CD4-positive, alpha-beta memory T cell (primary cell): ENCODE results near the gene PDE4D. TPM values are rescaled to one million over a fixed set of nuclear protein-coding genes. Genes with fewer than 3 reads are reported as not detected.
A peak's percentile ranks its signal among the peaks of the same experiment; 100 is the strongest.

Experiments used
- CTCF ChIA-PET: fragments of 350-600 bp; sonication (Branson Sonifier 250); formaldehyde crosslinking; loops from one replicate; lab custom pipeline; 2021; ENCODE audit warnings: inconsistent platforms; ENCODE audit not compliant: partially characterized antibody; lab: Charles Lee
- POLR2A ChIA-PET: fragments of 350-600 bp; sonication (Branson Sonifier 250); formaldehyde crosslinking; loops from one replicate; lab custom pipeline; 2021; ENCODE audit not compliant: partially characterized antibody; lab: Charles Lee
- DNase-seq, 5 donors: peaks; one replicate each; pipeline versions ENCODE4 v3.0.0 to v3.0.0-alpha.2; 2020 to 2022; ENCODE audit warnings: mixed read lengths in 1 of 5
- H3K27ac ChIP-seq: one replicate; pipeline ENCODE4 v1.7.0; 2013; ENCODE audit warnings: low read depth, low read length
- H3K27me3 ChIP-seq: 2 replicates; pipeline ENCODE4 v1.7.0; 2013; ENCODE audit warnings: mild to moderate bottlenecking, low read length, moderate library complexity; ENCODE audit not compliant: insufficient read depth
- H3K36me3 ChIP-seq: 2 replicates; pipeline ENCODE4 v1.7.0; 2013; ENCODE audit warnings: mild to moderate bottlenecking, low read length, moderate library complexity; ENCODE audit not compliant: insufficient read depth
- H3K4me1 ChIP-seq: 2 replicates; pipeline ENCODE4 v1.7.0; 2013; ENCODE audit warnings: mild to moderate bottlenecking, low read length, moderate library complexity; ENCODE audit not compliant: insufficient read depth
- H3K4me3 ChIP-seq, 2 donors: one replicate each; pipeline ENCODE4 v1.7.0; 2013; ENCODE audit warnings: low read length in 2 of 2, mild to moderate bottlenecking in 1 of 2
- H3K9me3 ChIP-seq, 2 donors: one replicate each; pipeline ENCODE4 v1.7.0; 2013; ENCODE audit warnings: low read length in 2 of 2, control low read depth in 1 of 2; ENCODE audit not compliant: control insufficient read depth in 1 of 2
- H3K27ac Mint-ChIP-seq, 7 donors: one replicate each; pipeline ENCODE4 v1.8.0; 2020 to 2021; ENCODE audit warnings: mixed read lengths in 7 of 7, mild to moderate bottlenecking in 6 of 7, inconsistent platforms in 3 of 7, moderate library complexity in 3 of 7
- H3K27me3 Mint-ChIP-seq, 2 donors: one replicate each; pipeline ENCODE4 v1.8.0; 2020 to 2021; ENCODE audit warnings: mixed read lengths in 2 of 2
- H3K36me3 Mint-ChIP-seq, 2 donors: one replicate each; pipeline ENCODE4 v1.8.0; 2020 to 2021; ENCODE audit warnings: mixed read lengths in 2 of 2, inconsistent platforms in 1 of 2, mild to moderate bottlenecking in 1 of 2
- H3K4me1 Mint-ChIP-seq, 4 donors: one replicate each; pipeline ENCODE4 v1.8.0; 2020 to 2021; ENCODE audit warnings: mixed read lengths in 4 of 4, mild to moderate bottlenecking in 1 of 4
- H3K4me3 Mint-ChIP-seq, 8 donors: one replicate each; pipeline ENCODE4 v1.8.0; 2020 to 2021; ENCODE audit warnings: mixed read lengths in 8 of 8, mild to moderate bottlenecking in 7 of 8, moderate library complexity in 6 of 8, inconsistent platforms in 3 of 8
- H3K9me3 Mint-ChIP-seq, 8 donors: one replicate each; pipeline ENCODE4 v1.8.0; 2020 to 2021; ENCODE audit warnings: mixed read lengths in 8 of 8, mild to moderate bottlenecking in 5 of 8, inconsistent platforms in 3 of 8, moderate library complexity in 1 of 8
- intact Hi-C: fragments of 100-400 bp; cut with micrococcal nuclease; formaldehyde crosslinking; loops from one replicate; pipeline ENCODE4 v1.15.1; 2023
- polyA plus RNA-seq, 2 donors: library from polyadenylated mRNA; unstranded; fragments of 300-500 nt; fragmentation: Illumina TruSeq; gene quantifications; one replicate each; pipeline ENCODE4 v1.2.3, GENCODE V29; 2021
- total RNA-seq, 2 experiments: library from RNA; stranded (reverse); gene quantifications; one replicate each; pipeline ENCODE4 v1.2.3, GENCODE V29; 2021

Gene PDE4D
- total and polyA plus RNA-seq, 4 experiments from 2014 or later, result 12.3 to 49.7 (median 30.3) TPM

DNA sequence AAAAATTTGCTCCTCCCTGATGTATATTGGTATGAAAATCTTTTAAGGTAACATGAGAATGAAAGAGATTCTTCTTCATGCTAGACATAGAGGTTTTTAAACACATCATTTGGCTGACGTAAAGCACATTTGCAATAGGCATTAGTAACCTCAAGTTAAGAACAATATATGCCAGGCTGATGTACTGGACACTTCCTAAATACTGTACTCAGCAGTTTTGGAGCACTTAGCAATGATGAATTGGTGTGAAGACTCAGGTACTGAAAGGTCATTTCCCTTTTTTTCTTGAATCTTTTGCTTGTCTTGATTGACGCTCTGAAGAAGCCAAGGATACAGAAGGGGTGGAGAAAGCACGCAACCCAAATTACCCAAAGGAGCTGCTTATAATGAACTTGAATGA is 322.5 kb downstream of the PDE4D start:
- Mint-ChIP-seq H3K27me3 (no peaks in the 10 kb centered on the region), H3K27ac (no peak overlapping the region), H3K4me1 (no peaks in the 10 kb centered on the region), H3K9me3 (peaks cover 0 to 2% (median 0%) of the 10 kb centered on the region in 8 donors), H3K4me3 (no peak overlapping the region), H3K36me3 (no peaks in the 10 kb centered on the region)
- DNase-seq, result no peak
- Histone ChIP-seq H3K27ac (no peak overlapping the region), H3K4me1 (no peaks in the 10 kb centered on the region), H3K36me3 (no peaks in the 10 kb centered on the region), H3K4me3 (no peak overlapping the region), H3K9me3 (no peaks in the 10 kb centered on the region), H3K27me3 (no peaks in the 10 kb centered on the region)
- ChIA-PET CTCF (no interaction called here), POLR2A (no interaction called here)
- intact Hi-C loops, result no loop called here

DNA sequence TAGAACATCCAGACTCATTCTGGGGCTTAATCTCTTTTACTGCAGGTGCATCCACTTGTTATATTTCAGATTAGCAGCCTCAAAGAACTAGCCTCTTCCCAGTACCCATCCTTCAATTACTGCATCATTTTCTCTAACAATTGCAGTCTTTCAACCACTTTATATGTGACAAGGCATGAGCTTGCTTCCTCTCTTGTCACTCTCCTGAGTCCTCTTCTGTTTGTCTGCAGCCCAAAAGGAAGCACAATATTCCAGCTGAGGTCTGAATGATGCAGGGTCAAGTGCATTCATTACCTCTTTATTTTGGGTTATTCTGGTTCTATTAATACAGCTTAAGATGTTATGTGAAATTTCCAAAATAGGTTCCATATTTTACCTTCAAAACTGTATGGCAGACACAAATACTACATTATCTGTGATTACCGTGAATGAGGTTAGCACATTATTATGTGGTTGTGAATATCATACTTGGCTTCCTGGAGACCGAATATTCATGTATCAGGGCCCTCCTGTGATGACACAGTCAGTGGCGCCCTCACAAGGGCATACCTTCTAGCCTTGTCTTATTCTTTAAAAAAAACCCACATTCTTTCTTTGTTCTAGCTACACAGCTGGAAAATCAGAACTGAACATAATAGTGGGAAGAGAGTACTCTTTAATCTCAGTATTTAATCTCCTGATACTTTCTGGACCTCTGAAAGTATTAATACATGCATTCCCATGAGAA is 323.8 kb downstream of the PDE4D start:
- Histone ChIP-seq H3K36me3 (no peaks in the 10 kb centered on the region), H3K4me1 (no peaks in the 10 kb centered on the region), H3K27me3 (no peaks in the 10 kb centered on the region), H3K4me3 (no peak overlapping the region), H3K9me3 (no peaks in the 10 kb centered on the region), H3K27ac (no peak overlapping the region)
- DNase-seq, result no peak
- no peak overlapping the region for H3K4me3 Mint-ChIP-seq
- CTCF ChIA-PET, result no interaction called here
- POLR2A ChIA-PET, result no interaction called here
- no peak overlapping the region for H3K27ac Mint-ChIP-seq
- H3K9me3 Mint-ChIP-seq, result peaks cover 0 to 2% (median 0%) of the 10 kb centered on the region in 8 donors
- no peaks in the 10 kb centered on the region for H3K36me3 Mint-ChIP-seq
- no peaks in the 10 kb centered on the region for H3K4me1 Mint-ChIP-seq
- intact Hi-C loops, result no loop called here
- no peaks in the 10 kb centered on the region for H3K27me3 Mint-ChIP-seq

DNA sequence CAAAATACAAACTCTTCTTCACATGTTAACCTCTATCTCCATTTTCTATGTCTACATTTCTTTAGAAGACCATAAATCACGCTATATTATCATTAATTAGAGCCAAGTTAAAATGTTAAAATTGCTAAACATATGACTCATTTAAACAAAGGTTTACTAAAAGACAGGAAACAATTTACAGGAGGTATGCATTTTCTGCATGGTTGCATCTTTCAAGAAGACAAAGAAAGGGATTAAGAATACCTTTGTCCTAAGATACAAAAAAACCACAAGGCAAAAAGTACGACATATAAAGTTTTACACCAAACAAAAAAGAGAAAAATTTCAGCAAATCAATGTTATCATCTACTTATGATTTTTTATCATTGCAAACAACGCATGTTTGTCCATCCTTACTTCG is 324.4 kb downstream of the PDE4D start:
- POLR2A ChIA-PET, result no interaction called here
- H3K4me3 Mint-ChIP-seq, result no peak overlapping the region
- no peaks in the 10 kb centered on the region for H3K36me3 Mint-ChIP-seq
- Histone ChIP-seq H3K27me3 (no peaks in the 10 kb centered on the region), H3K27ac (no peak overlapping the region), H3K4me3 (no peak overlapping the region), H3K4me1 (no peaks in the 10 kb centered on the region), H3K36me3 (no peaks in the 10 kb centered on the region), H3K9me3 (no peaks in the 10 kb centered on the region)
- H3K27ac Mint-ChIP-seq, result no peak overlapping the region
- CTCF ChIA-PET, result no interaction called here
- H3K9me3 Mint-ChIP-seq, result peaks cover 0 to 2% (median 0%) of the 10 kb centered on the region in 8 donors
- intact Hi-C loops, result no loop called here
- H3K27me3 Mint-ChIP-seq, result no peaks in the 10 kb centered on the region
- H3K4me1 Mint-ChIP-seq, result no peaks in the 10 kb centered on the region
- DNase-seq, result no peak

DNA sequence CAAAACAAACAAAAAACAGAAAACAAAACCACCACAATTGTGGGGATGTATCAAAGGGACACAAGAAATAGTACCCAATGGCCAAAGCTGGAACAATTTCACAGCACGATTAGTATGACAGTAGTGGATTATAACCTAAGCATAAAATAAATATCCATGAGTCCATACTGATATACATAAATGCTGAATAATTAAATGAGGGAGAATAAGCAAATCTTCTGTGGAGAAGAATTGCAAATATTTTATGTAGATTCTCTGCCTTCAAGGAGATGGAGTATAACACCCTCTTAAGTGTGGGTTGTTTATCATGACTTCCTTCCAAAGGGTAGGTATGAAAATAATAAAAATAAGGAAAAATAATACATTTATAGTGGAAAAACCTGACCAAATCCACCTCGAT is 325.4 kb downstream of the PDE4D start:
- H3K4me3 ChIP-seq, result no peak overlapping the region
- H3K9me3 Mint-ChIP-seq, result peaks cover 0 to 2% (median 0%) of the 10 kb centered on the region in 8 donors
- no peak overlapping the region for H3K27ac ChIP-seq
- no peak for DNase-seq
- H3K36me3 ChIP-seq, result no peaks in the 10 kb centered on the region
- no peaks in the 10 kb centered on the region for H3K4me1 ChIP-seq
- ChIA-PET POLR2A (no interaction called here), CTCF (no interaction called here)
- H3K4me3 Mint-ChIP-seq, result no peak overlapping the region
- H3K27ac Mint-ChIP-seq, result no peak overlapping the region
- intact Hi-C loops, result no loop called here
- no peaks in the 10 kb centered on the region for H3K9me3 ChIP-seq
- H3K27me3 Mint-ChIP-seq, result no peaks in the 10 kb centered on the region
- H3K4me1 Mint-ChIP-seq, result no peaks in the 10 kb centered on the region
- H3K36me3 Mint-ChIP-seq, result no peaks in the 10 kb centered on the region
- H3K27me3 ChIP-seq, result no peaks in the 10 kb centered on the region

DNA sequence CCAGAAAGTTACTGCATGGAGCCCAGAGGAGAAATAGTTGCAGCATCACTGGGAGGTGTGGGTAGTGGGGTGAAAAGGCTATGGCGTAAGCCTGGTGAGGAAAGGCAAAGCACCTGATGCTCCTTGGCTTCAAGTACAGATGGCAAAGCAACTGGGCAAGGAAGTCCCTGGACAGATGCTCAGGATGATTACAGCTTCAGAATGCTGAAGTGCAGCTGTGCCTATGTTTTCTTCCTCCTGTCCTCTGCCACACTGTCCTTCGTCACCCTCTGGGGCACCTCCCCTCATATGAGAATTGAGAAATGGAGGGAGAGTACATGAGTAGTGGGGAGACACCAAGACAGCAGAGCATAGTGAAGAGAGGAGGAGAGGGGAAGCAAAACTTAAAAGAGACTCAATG is 328.0 kb downstream of the PDE4D start:
- Histone ChIP-seq H3K27ac (no peak overlapping the region), H3K4me1 (no peaks in the 10 kb centered on the region), H3K9me3 (no peaks in the 10 kb centered on the region), H3K36me3 (no peaks in the 10 kb centered on the region), H3K27me3 (no peaks in the 10 kb centered on the region), H3K4me3 (no peak overlapping the region)
- Mint-ChIP-seq H3K9me3 (peaks cover 0 to 2% (median 0%) of the 10 kb centered on the region in 8 donors), H3K4me3 (no peak overlapping the region), H3K27me3 (no peaks in the 10 kb centered on the region), H3K36me3 (no peaks in the 10 kb centered on the region), H3K4me1 (peaks cover 0 to 4% (median under 1%) of the 10 kb centered on the region in 4 donors), H3K27ac (no peak overlapping the region)
- intact Hi-C loops, result no loop called here
- CTCF ChIA-PET, result no interaction called here
- DNase-seq, result no peak
- POLR2A ChIA-PET, result no interaction called here

DNA sequence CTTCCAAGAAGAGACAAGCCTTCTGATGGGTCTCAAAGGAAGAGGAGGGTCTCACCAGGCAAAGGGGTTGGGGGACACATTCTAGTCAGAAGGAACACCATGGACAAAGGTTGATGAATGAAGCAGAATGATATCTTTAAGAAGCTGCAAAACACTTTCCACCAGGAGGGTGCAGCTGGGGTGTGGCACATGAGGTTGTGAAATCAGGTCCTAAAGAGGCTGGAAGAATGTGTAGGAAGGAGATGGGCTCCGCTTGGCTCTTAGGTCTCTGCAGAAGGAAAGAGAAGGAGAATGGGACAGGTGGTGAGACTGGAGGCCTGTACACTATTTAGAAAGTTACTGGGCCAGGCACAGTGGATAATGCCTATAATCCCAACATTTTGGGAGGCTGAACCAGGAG is 328.6 kb downstream of the PDE4D start:
- Histone ChIP-seq H3K27me3 (no peaks in the 10 kb centered on the region), H3K4me3 (no peak overlapping the region), H3K36me3 (no peaks in the 10 kb centered on the region), H3K9me3 (no peaks in the 10 kb centered on the region), H3K27ac (no peak overlapping the region), H3K4me1 (no peaks in the 10 kb centered on the region)
- H3K9me3 Mint-ChIP-seq, result peaks cover 0 to 2% (median 0%) of the 10 kb centered on the region in 8 donors
- intact Hi-C loops, result no loop called here
- H3K27ac Mint-ChIP-seq, result no peak overlapping the region
- no peaks in the 10 kb centered on the region for H3K27me3 Mint-ChIP-seq
- no peak overlapping the region for H3K4me3 Mint-ChIP-seq
- CTCF ChIA-PET, result no interaction called here
- POLR2A ChIA-PET, result no interaction called here
- no peak for DNase-seq
- no peaks in the 10 kb centered on the region for H3K36me3 Mint-ChIP-seq
- H3K4me1 Mint-ChIP-seq, result peaks cover 0 to 4% (median under 1%) of the 10 kb centered on the region in 4 donors

DNA sequence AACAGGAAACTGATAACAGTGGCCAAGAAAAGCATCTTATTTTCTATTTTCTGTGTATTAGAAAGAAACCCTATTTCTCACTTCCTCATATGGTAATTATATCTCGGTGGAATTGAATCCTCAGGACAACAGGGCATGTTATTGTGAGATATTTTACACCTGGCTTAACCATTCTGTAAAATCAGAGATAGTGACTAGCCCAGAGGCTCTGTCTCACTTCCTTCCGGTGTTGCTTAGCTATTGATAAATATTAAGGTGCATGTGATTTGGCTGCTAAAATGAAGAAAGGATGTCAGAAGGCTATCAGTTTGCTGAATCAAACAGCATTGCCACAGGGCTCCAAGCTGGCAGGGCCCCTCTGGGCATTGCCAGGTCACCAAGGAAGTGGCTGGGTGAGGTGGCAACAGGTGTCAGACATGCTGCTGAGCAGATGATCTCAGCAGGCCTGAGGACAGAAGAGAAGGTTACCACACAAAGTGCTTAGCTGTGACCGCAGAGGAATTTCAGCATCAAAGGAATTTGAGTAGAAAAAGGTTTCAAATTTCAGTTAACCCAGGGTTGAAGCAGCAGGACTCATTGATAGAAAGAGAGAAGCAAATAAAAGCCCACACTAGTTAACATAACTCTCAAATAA is 330.7 kb downstream of the PDE4D start:
- H3K4me1 Mint-ChIP-seq, result peaks cover 0 to 4% (median under 1%) of the 10 kb centered on the region in 4 donors
- POLR2A ChIA-PET, result no interaction called here
- DNase-seq, result peak in 2 of 5 donors; percentile 1 to 18

More for the DNA sequence above, 330.7 kb downstream of the PDE4D start:
- no peak overlapping the region for H3K27ac ChIP-seq
- H3K9me3 ChIP-seq, result no peaks in the 10 kb centered on the region
- Mint-ChIP-seq H3K27me3 (peaks cover 0 to 1% of the 10 kb centered on the region in 2 donors), H3K4me3 (peak overlapping the region in 1 of 8 donors; percentile 25), H3K36me3 (no peaks in the 10 kb centered on the region), H3K27ac (no peak overlapping the region), H3K9me3 (peaks cover 0 to 2% (median 0%) of the 10 kb centered on the region in 8 donors)
- CTCF ChIA-PET, result no interaction called here
- H3K4me3 ChIP-seq, result no peak overlapping the region
- intact Hi-C loops, result no loop called here
- no peaks in the 10 kb centered on the region for H3K36me3 ChIP-seq
- H3K27me3 ChIP-seq, result no peaks in the 10 kb centered on the region
- H3K4me1 ChIP-seq, result no peaks in the 10 kb centered on the region
